Measurements from ENCODE around the gene ADGRG2. TPM values are rescaled to one million over a fixed set of nuclear protein-coding genes. Genes with fewer than 3 reads are reported as not detected.

The ADGRG2 gene
- total RNA-seq, 1 experiment from 2014 or later = 0.09 TPM

GRCh38 chrX:19007868-19008267 lies 114.4 kb downstream of the ADGRG2 start:
- TF ChIP-seq CTCF (IDR thresholded peaks at IDR 0.05; ENCODE audit: unreplicated experiment) = no peak
- intact Hi-C loops (cut with micrococcal nuclease; ENCODE audit: unreplicated experiment) = loop anchor here (5.0 kb wide), 1 partner anchor 71 kb away; no protein-coding TSS in a partner anchor
- Mint-ChIP-seq H3K9me3 (ENCODE audit: low read depth, unreplicated experiment) (no peaks in the 10 kb centered on the region), H3K27me3 (ENCODE audit: unreplicated experiment) (no peaks in the 10 kb centered on the region), H3K4me1 (ENCODE audit: low read depth, unreplicated experiment) (peaks cover 16% of the 10 kb centered on the region), H3K4me3 (ENCODE audit: low read depth, unreplicated experiment) (no peak overlapping the region), H3K36me3 (ENCODE audit: insufficient read depth, unreplicated experiment) (no peaks in the 10 kb centered on the region), H3K27ac (ENCODE audit: unreplicated experiment) (no peak overlapping the region)
- BruUV-seq (replicated peaks) = no TSS peak
- CTCF ChIA-PET = no interaction called here
- no peak for DNase-seq

GRCh38 chrX:19007011-19007410 lies 115.3 kb downstream of the ADGRG2 start:
- TF ChIP-seq CTCF (IDR thresholded peaks at IDR 0.05; ENCODE audit: unreplicated experiment) = no peak
- H3K4me1 Mint-ChIP-seq (ENCODE audit: low read depth, unreplicated experiment) = peaks cover 16% of the 10 kb centered on the region
- H3K4me3 Mint-ChIP-seq (ENCODE audit: low read depth, unreplicated experiment) = no peak overlapping the region
- CTCF ChIA-PET = interaction anchor here (0.6 to 0.7 kb wide), 2 partner anchors 14 to 460 kb away, joined by 4 to 5 read pairs; no protein-coding TSS in a partner anchor
- no peak overlapping the region for H3K27ac Mint-ChIP-seq (ENCODE audit: unreplicated experiment)
- no peaks in the 10 kb centered on the region for H3K9me3 Mint-ChIP-seq (ENCODE audit: low read depth, unreplicated experiment)
- no TSS peak for BruUV-seq (replicated peaks)
- no peaks in the 10 kb centered on the region for H3K27me3 Mint-ChIP-seq (ENCODE audit: unreplicated experiment)
- no peaks in the 10 kb centered on the region for H3K36me3 Mint-ChIP-seq (ENCODE audit: insufficient read depth, unreplicated experiment)
- DNase-seq = no peak
- intact Hi-C loops (cut with micrococcal nuclease; ENCODE audit: unreplicated experiment) = loop anchor here (5.0 kb wide), 1 partner anchor 70 kb away; no protein-coding TSS in a partner anchor

- TF ChIP-seq CTCF (IDR thresholded peaks at IDR 0.05; ENCODE audit: unreplicated experiment) = no peak
- intact Hi-C loops (cut with micrococcal nuclease; ENCODE audit: unreplicated experiment) = loop anchor here (5.0 kb wide), 1 partner anchor 69 kb away; no protein-coding TSS in a partner anchor
- Mint-ChIP-seq H3K4me3 (ENCODE audit: low read depth, unreplicated experiment) (no peak overlapping the region), H3K9me3 (ENCODE audit: low read depth, unreplicated experiment) (no peaks in the 10 kb centered on the region), H3K27me3 (ENCODE audit: unreplicated experiment) (no peaks in the 10 kb centered on the region), H3K4me1 (ENCODE audit: low read depth, unreplicated experiment) (peaks cover 16% of the 10 kb centered on the region), H3K27ac (ENCODE audit: unreplicated experiment) (no peak overlapping the region), H3K36me3 (ENCODE audit: insufficient read depth, unreplicated experiment) (no peaks in the 10 kb centered on the region)
- peak; percentile 32 for DNase-seq
- CTCF ChIA-PET = no interaction called here
- BruUV-seq (replicated peaks) = no TSS peak
Measured at GRCh38 chrX:19005909-19006308, 116.4 kb downstream of the ADGRG2 start.

- H3K9me3 Mint-ChIP-seq (ENCODE audit: low read depth, unreplicated experiment) = no peaks in the 10 kb centered on the region
- intact Hi-C loops (cut with micrococcal nuclease; ENCODE audit: unreplicated experiment) = no loop called here
Measured at GRCh38 chrX:19003756-19004155, 118.5 kb downstream of the ADGRG2 start.

More at GRCh38 chrX:19003756-19004155, 118.5 kb downstream of the ADGRG2 start:
- no peaks in the 10 kb centered on the region for H3K36me3 Mint-ChIP-seq (ENCODE audit: insufficient read depth, unreplicated experiment)
- H3K27me3 Mint-ChIP-seq (ENCODE audit: unreplicated experiment) = no peaks in the 10 kb centered on the region
- TF ChIP-seq CTCF (IDR thresholded peaks at IDR 0.05; ENCODE audit: unreplicated experiment) = no peak
- CTCF ChIA-PET = no interaction called here
- peaks cover 16% of the 10 kb centered on the region for H3K4me1 Mint-ChIP-seq (ENCODE audit: low read depth, unreplicated experiment)
- no peak for DNase-seq
- H3K27ac Mint-ChIP-seq (ENCODE audit: unreplicated experiment) = no peak overlapping the region
- no peak overlapping the region for H3K4me3 Mint-ChIP-seq (ENCODE audit: low read depth, unreplicated experiment)
- BruUV-seq (replicated peaks) = no TSS peak

Data from Calu3 (cell line).